Type B pancreatic cell (in vitro differentiated cells): ENCODE measurements around the gene OR2B6. TPM values are rescaled to one million over a fixed set of nuclear protein-coding genes. Genes with fewer than 3 reads are reported as not detected.
"Not testable (repeated sequence)": the region's sequence is repeated elsewhere in the genome, so short reads cannot be mapped to it uniquely, and the experiment has no call there.

Source experiments
- DNase-seq: peaks from one replicate; pipeline ENCODE4 v3.0.0; 2021; ENCODE audit warnings: mixed read lengths; ENCODE audit not compliant: unreplicated experiment; ENCODE audit errors: extremely low spot score
- H3K27ac Mint-ChIP-seq: 2 replicates; pipeline ENCODE4 v1.8.0; 2021; ENCODE audit warnings: mild to moderate bottlenecking, mixed read lengths
- H3K27me3 Mint-ChIP-seq: 2 replicates; pipeline ENCODE4 v1.8.0; 2021; ENCODE audit warnings: mixed read lengths
- H3K36me3 Mint-ChIP-seq: 2 replicates; pipeline ENCODE4 v1.8.0; 2021; ENCODE audit warnings: mixed read lengths
- H3K4me1 Mint-ChIP-seq: one replicate; pipeline ENCODE4 v1.8.0; 2021; ENCODE audit warnings: mixed read lengths; ENCODE audit not compliant: unreplicated experiment
- H3K4me3 Mint-ChIP-seq: 2 replicates; pipeline ENCODE4 v1.8.0; 2021; ENCODE audit warnings: mild to moderate bottlenecking, mixed read lengths
- H3K9me3 Mint-ChIP-seq: 2 replicates; pipeline ENCODE4 v1.8.0; 2021; ENCODE audit warnings: mixed read lengths
- CTCF ChIP-seq: fragments of 200-600 bp; sonication (generic); conservative IDR thresholded peaks from 2 replicates; pipeline ENCODE4 v1.5.0; 2021; ENCODE audit warnings: antibody characterized with exemption, mild to moderate bottlenecking
- long read RNA-seq: library from polyadenylated mRNA; unstranded; transcript quantifications from one replicate; pipeline ENCODE4 v2.0.0, GENCODE V29; 2020
- total RNA-seq: library from RNA; stranded (reverse); gene quantifications from 2 replicates; pipeline ENCODE4 v1.2.1, GENCODE V29; 2021; ENCODE audit warnings: low replicate concordance

The OR2B6 gene
- not detected in 2 replicates for total RNA-seq
- long read RNA-seq, result 0 reads

- no peak within 1 kb of the TSS for H3K4me3 Mint-ChIP-seq
- TF ChIP-seq CTCF, result no peak
- no peaks in the 10 kb centered on the region for H3K4me1 Mint-ChIP-seq
- no peak for DNase-seq
- peaks cover 17% of the 10 kb centered on the region for H3K27me3 Mint-ChIP-seq
- no peak within 1 kb of the TSS for H3K27ac Mint-ChIP-seq
- no peaks in the 10 kb centered on the region for H3K36me3 Mint-ChIP-seq
- H3K9me3 Mint-ChIP-seq, result no peaks in the 10 kb centered on the region
Observed at GRCh38 chr6:27956941-27957340, at the start of gene OR2B6. OR2B6 (plus strand) TSS chr6:27957241; CDS start chr6:27957241, 0 bp downstream.

GRCh38 chr6:27908017-27908416 is 49.0 kb upstream of the OR2B6 start:
- Mint-ChIP-seq H3K4me3 (no peak overlapping the region), H3K36me3 (no peaks in the 10 kb centered on the region), H3K27ac (no peak overlapping the region), H3K27me3 (no peaks in the 10 kb centered on the region), H3K9me3 (no peaks in the 10 kb centered on the region), H3K4me1 (no peaks in the 10 kb centered on the region)
- DNase-seq, result no peak
- TF ChIP-seq CTCF, result no peak

GRCh38 chr6:27911956-27912446 is 45.0 kb upstream of the OR2B6 start, which contains the start of gene OR2B2:
OR2B2 (minus strand) TSS chr6:27912396; CDS start chr6:27912319, 77 bp downstream.
- H3K4me1 Mint-ChIP-seq, result no peaks in the 10 kb centered on the region
- H3K27ac Mint-ChIP-seq, result no peak within 1 kb of the TSS

GRCh38 chr6:27922949-27923348 is 34.1 kb upstream of the OR2B6 start:
- peaks cover 3% of the 10 kb centered on the region for H3K27me3 Mint-ChIP-seq
- no peak for DNase-seq
- no peaks in the 10 kb centered on the region for H3K9me3 Mint-ChIP-seq
- no peaks in the 10 kb centered on the region for H3K36me3 Mint-ChIP-seq
- H3K27ac Mint-ChIP-seq, result no peak overlapping the region
- no peaks in the 10 kb centered on the region for H3K4me1 Mint-ChIP-seq
- H3K4me3 Mint-ChIP-seq, result no peak overlapping the region
- no peak for TF ChIP-seq CTCF

More at GRCh38 chr6:27911956-27912446, 45.0 kb upstream of the OR2B6 start, which contains the start of gene OR2B2:
- DNase-seq, result no peak
- TF ChIP-seq CTCF, result no peak
- Mint-ChIP-seq H3K4me3 (no peak within 1 kb of the TSS), H3K27me3 (no peaks in the 10 kb centered on the region), H3K9me3 (no peaks in the 10 kb centered on the region), H3K36me3 (no peaks in the 10 kb centered on the region)

- TF ChIP-seq CTCF, result no peak
- DNase-seq, result no peak
- Mint-ChIP-seq H3K36me3 (no peaks in the 10 kb centered on the region), H3K27ac (no peak overlapping the region), H3K4me3 (no peak overlapping the region), H3K27me3 (peaks cover 3% of the 10 kb centered on the region), H3K4me1 (no peaks in the 10 kb centered on the region), H3K9me3 (no peaks in the 10 kb centered on the region)
Observed at GRCh38 chr6:27924179-27924578, 32.9 kb upstream of the OR2B6 start.

- not testable (repeated sequence) for H3K4me1 Mint-ChIP-seq, DNase-seq, H3K27ac Mint-ChIP-seq, H3K36me3 Mint-ChIP-seq, H3K27me3 Mint-ChIP-seq, H3K4me3 Mint-ChIP-seq, H3K9me3 Mint-ChIP-seq
Observed at GRCh38 chr6:27928041-27928440, 29.0 kb upstream of the OR2B6 start.

- H3K4me3 Mint-ChIP-seq, DNase-seq, H3K36me3 Mint-ChIP-seq, H3K4me1 Mint-ChIP-seq, H3K9me3 Mint-ChIP-seq, H3K27ac Mint-ChIP-seq, H3K27me3 Mint-ChIP-seq: not testable (repeated sequence)
Observed at GRCh38 chr6:27929930-27930329, 27.1 kb upstream of the OR2B6 start.
